Hepatocyte (in vitro differentiated cells): ENCODE data around the gene C15orf62. TPM values are rescaled to one million over a fixed set of nuclear protein-coding genes. Genes with fewer than 3 reads are reported as not detected.
A peak's percentile ranks its signal among the peaks of the same experiment; 100 is the strongest.

Source experiments
- DNase-seq: peaks from one replicate; pipeline ENCODE4 v3.0.0-alpha.2; 2016; ENCODE audit warnings: low spot score
- H2AFZ ChIP-seq: fragments of 200-600 bp; sonication (generic); 2 replicates; pipeline ENCODE4 v1.6.0; 2016; ENCODE audit warnings: antibody characterized with exemption, mild to moderate bottlenecking
- H3K27ac ChIP-seq: fragments of 200-600 bp; sonication (generic); 2 replicates; pipeline ENCODE4 v1.5.1; 2016; ENCODE audit warnings: mild to moderate bottlenecking
- H3K27me3 ChIP-seq: fragments of 200-600 bp; sonication (generic); 2 replicates; pipeline ENCODE4 v1.6.1; 2016
- H3K36me3 ChIP-seq: fragments of 200-600 bp; sonication (generic); replicated peaks from 2 replicates; pipeline ENCODE4 v1.5.1; 2016; ENCODE audit warnings: low read depth; ENCODE audit not compliant: insufficient read depth
- H3K4me1 ChIP-seq: fragments of 200-600 bp; sonication (generic); 2 replicates; pipeline ENCODE4 v1.5.1; 2016; ENCODE audit warnings: mild to moderate bottlenecking, moderate library complexity; ENCODE audit not compliant: insufficient read depth
- H3K4me2 ChIP-seq: fragments of 200-600 bp; sonication (generic); 2 replicates; pipeline ENCODE4 v1.6.0; 2016
- H3K4me3 ChIP-seq: fragments of 200-600 bp; sonication (generic); 2 replicates; pipeline ENCODE4 v1.5.1; 2016; ENCODE audit warnings: mild to moderate bottlenecking
- H3K79me2 ChIP-seq: fragments of 200-600 bp; sonication (generic); 2 replicates; pipeline ENCODE4 v1.6.0; 2017; ENCODE audit warnings: mild to moderate bottlenecking
- H3K9me2 ChIP-seq: fragments of 200-600 bp; sonication (generic); replicated peaks from 2 replicates; pipeline ENCODE4 v1.6.0; 2017; ENCODE audit warnings: mild to moderate bottlenecking; ENCODE audit not compliant: insufficient read depth
- H3K9me3 ChIP-seq: fragments of 200-600 bp; sonication (generic); 2 replicates; pipeline ENCODE4 v1.5.1; 2016; ENCODE audit warnings: low read depth, mild to moderate bottlenecking
- H4K20me1 ChIP-seq: fragments of 200-600 bp; sonication (generic); 2 replicates; pipeline ENCODE4 v1.6.0; 2016; ENCODE audit warnings: mild to moderate bottlenecking; ENCODE audit not compliant: insufficient read depth, poor library complexity, severe bottlenecking
- CTCF ChIP-seq: fragments of 200-600 bp; sonication (generic); IDR thresholded peaks from 2 replicates; pipeline ENCODE4 v1.5.1; 2016; ENCODE audit warnings: antibody characterized with exemption, mild to moderate bottlenecking; ENCODE audit not compliant: poor library complexity
- EZH2 ChIP-seq: fragments of 200-600 bp; sonication (generic); IDR thresholded peaks from 2 replicates; pipeline ENCODE4 v1.6.1; 2016; ENCODE audit warnings: antibody characterized with exemption, mild to moderate bottlenecking, borderline replicate concordance
- EZH2phosphoT487 ChIP-seq: fragments of 200-600 bp; sonication (generic); IDR thresholded peaks from one replicate; pipeline ENCODE4 v1.6.1; 2018; ENCODE audit warnings: antibody characterized with exemption, mild to moderate bottlenecking, low read depth, moderate library complexity; ENCODE audit not compliant: unreplicated experiment, severe bottlenecking
- WGBS: methylation state at CpG from one replicate; pipeline ENCODE4 v1.1.6; 2016; ENCODE audit warnings: low lambda C conversion rate; ENCODE audit errors: missing lambda C conversion rate; 5-methylcytosine and 5-hydroxymethylcytosine counted together
- polyA plus RNA-seq: library from polyadenylated mRNA; unstranded; fragments of >200 nt; fragmentation: Nextera tagmentation; extraction: Ambion mirVana; gene quantifications from 2 replicates; pipeline ENCODE4 v1.2.1, GENCODE V29; 2016
- total RNA-seq: library from RNA; depleted of rRNA; stranded (reverse); fragments of >200 nt; gene quantifications from 2 replicates; pipeline ENCODE4 v1.2.3, GENCODE V29; 2014

The C15orf62 gene
- total and polyA plus RNA-seq, 2 experiments from 2014 or later = 0.43 to 0.97 TPM

- Histone ChIP-seq H3K4me3 (peak overlapping the region; percentile 37), H2AFZ (peak overlapping the region; percentile 84)
- WGBS = 49% methylated on average over 52 of the region's 55 CpGs
Observed at GRCh38 chr15:40762919-40763800, 6.6 kb upstream of the C15orf62 start.

GRCh38 chr15:40763801-40764628 is 5.8 kb upstream of the C15orf62 start, which contains the start of gene GCHFR:
Gene GCHFR (plus strand): TSS chr15:40764068. CDS start chr15:40764181, 113 bp downstream.
- Histone ChIP-seq H3K9me2 (no peaks in the 10 kb centered on the region), H2AFZ (peak within 1 kb of the TSS; percentile 84), H3K4me1 (peaks cover 27% of the 10 kb centered on the region), H3K4me2 (peak within 1 kb of the TSS; percentile 93), H4K20me1 (no peaks in the 10 kb centered on the region), H3K36me3 (no peaks in the 10 kb centered on the region), H3K27me3 (no peaks in the 10 kb centered on the region), H3K9me3 (no peaks in the 10 kb centered on the region), H3K27ac (peak within 1 kb of the TSS; percentile 97), H3K79me2 (no peaks in the 10 kb centered on the region), H3K4me3 (peak within 1 kb of the TSS; percentile 57)
- DNase-seq = peak; percentile 93
- TF ChIP-seq EZH2phosphoT487 = no peak
- no peak for TF ChIP-seq EZH2
- TF ChIP-seq CTCF = peak; percentile 48
- WGBS = 2% methylated on average over 59 of the region's 75 CpGs

More at GRCh38 chr15:40762919-40763800, 6.6 kb upstream of the C15orf62 start:
- Histone ChIP-seq H3K4me2 (peak overlapping the region; percentile 93), H3K4me1 (peaks cover 24% of the 10 kb centered on the region), H3K9me2 (no peaks in the 10 kb centered on the region), H3K79me2 (no peaks in the 10 kb centered on the region), H3K36me3 (no peaks in the 10 kb centered on the region), H3K9me3 (no peaks in the 10 kb centered on the region), H4K20me1 (no peaks in the 10 kb centered on the region), H3K27ac (peak overlapping the region; percentile 97), H3K27me3 (no peaks in the 10 kb centered on the region)
- DNase-seq = peak; percentile 74
- TF ChIP-seq EZH2phosphoT487 (no peak), CTCF (no peak), EZH2 (no peak)

- peak overlapping the region; percentile 84 for H2AFZ ChIP-seq
- no peaks in the 10 kb centered on the region for H4K20me1 ChIP-seq
- WGBS = 28% methylated on average over 8 of the region's 8 CpGs
- H3K9me2 ChIP-seq = no peaks in the 10 kb centered on the region
- no peak for DNase-seq
- H3K79me2 ChIP-seq = no peaks in the 10 kb centered on the region
- peak overlapping the region; percentile 57 for H3K4me3 ChIP-seq
- H3K27me3 ChIP-seq = no peaks in the 10 kb centered on the region
- H3K36me3 ChIP-seq = no peaks in the 10 kb centered on the region
- no peaks in the 10 kb centered on the region for H3K9me3 ChIP-seq
- H3K27ac ChIP-seq = peak overlapping the region; percentile 97
- no peak for TF ChIP-seq EZH2
- TF ChIP-seq EZH2phosphoT487 = no peak
- TF ChIP-seq CTCF = no peak
- H3K4me1 ChIP-seq = peaks cover 33% of the 10 kb centered on the region
- peak overlapping the region; percentile 93 for H3K4me2 ChIP-seq
Observed at GRCh38 chr15:40764629-40765103, 5.1 kb upstream of the C15orf62 start.
